ENCODE measurements around the gene NCAM1.
A peak's percentile ranks its signal among the peaks of the same experiment; 100 is the strongest.

The NCAM1 gene

DNA sequence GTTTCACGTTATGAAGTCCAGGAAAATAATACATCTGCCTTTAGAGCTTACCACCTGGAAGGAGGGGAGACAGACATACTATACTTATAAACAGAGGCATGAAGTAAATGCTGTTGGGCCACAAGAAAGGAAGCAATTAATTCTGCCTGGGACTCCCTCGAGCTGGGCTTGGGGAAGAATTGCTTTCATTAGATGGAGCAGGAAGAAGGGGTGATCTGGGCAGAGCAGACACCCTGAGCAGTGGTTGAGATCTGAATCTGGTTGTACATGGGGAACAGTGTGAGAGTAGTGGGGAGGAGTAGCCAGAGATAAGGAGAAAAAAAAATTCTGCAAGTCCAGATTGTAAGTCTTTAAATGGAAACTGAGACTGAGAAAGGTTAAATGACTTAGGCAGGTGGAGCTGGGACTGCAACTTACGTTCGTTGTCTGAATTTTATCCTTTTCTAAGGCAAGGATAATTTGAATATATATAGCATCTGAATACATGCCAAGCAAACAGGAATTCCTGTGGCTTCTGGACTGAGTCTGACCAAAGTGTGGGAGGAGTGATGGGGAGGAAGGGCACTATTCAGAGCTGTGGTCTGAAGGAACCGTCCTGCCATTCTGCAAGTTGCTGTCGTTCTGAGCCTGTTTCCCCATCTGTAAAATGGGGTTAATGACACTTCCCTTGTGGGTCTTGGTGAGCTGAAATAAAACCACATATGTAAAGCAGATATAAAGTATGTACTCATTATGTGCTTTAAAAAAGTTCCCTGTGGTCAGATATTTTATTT is 7.9 kb downstream of the NCAM1 start:
- DNase-seq: no peak

GRCh38 chr11:112971195-112971594 is 10.0 kb downstream of the NCAM1 start:
- no peak for DNase-seq

DNA sequence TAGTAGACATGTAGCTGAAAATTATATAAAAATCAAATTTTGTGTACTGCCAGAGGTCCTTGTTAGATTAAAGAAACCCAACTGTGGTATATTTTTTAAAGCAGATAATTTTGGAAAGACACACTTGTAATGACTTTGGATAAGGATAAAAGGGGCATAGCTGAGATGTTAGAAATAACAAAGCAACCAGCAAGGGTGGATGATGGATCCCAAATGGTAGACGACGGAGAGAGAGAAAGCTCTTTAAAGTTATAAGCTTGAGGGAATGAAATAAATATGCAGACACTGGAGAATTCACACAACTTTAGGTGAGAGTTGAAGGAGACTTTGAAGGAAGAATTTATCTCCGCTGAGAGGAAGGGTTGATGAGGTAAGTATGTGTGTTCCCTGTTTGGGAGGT is 10.6 kb downstream of the NCAM1 start:
- DNase-seq: no peak

DNA sequence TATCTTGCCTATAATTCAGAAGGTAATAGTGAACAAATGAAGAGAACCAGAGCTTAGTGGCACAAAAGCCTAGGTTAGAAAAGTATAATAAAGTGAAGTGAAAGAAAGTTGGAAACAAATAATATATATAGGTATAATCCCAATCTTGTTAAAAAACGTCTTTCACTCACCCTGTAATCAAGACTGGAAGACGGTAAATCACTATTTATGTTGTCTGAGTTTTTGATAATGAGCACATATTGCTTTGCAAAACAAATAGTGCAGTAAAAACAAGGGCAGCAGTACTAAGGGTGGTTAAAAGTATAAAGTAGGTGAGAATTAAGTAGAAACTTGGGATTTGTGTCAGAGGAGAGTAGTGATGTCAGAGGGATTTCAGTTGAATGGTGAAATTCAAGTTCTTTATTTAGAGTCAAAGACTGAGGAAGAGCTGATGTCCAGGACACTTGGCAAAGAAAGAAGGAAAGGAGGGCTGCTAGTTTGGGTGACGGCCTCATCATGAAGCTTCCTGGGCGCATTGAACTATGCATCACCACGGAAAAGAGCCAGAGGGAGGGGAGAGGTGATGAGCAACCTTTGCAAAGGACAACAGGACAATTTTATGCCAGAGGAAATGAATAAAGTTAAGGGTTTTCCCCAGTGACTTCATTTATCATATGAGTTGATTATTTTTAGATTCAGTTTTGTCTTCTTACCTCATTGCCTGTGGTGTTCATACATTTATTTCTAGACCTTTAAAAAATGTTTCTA is 11.4 kb downstream of the NCAM1 start:
- DNase-seq: no peak

- DNase-seq: no peak
Observed at GRCh38 chr11:112975051-112975450, 13.8 kb downstream of the NCAM1 start.

DNA sequence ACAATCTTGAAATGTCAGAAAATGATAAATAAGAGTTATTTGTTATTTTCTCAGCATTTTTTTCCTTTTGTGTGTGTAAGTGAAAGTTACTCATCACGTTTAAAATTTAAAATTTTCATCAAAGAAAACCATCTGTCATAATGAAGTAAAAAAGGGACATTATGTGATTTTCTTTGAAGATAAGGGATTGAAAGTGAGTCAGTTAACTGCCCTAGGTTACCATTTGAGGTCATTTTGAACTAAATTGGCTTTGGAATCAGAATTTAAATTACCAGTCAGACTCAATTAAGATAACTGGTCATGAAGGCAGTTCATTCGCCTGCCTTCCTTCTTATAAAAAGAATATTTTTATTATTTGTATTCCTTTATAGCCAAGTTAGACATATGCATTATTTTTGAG is 14.3 kb downstream of the NCAM1 start:
- no peak for DNase-seq

- DNase-seq: no peak
Observed at GRCh38 chr11:112977755-112978154, 16.5 kb downstream of the NCAM1 start.

DNA sequence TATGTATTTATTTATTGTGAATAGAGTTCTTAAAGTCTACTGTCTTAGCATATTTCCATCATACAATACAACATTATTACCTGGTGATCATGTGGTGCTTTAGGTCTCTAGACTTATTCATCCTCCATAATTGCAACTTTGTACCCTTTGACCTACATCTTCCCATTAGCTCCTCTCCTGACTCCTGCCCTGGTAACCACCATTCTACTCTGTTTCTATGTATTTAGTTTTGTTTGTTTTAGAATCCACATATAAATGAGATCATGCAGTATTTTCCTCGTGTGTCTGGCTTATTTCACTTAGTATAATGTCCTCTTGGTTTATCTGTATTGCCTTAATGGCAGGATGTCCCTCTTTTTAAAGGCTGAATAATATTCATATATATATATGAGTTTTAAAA is 22.7 kb downstream of the NCAM1 start:
- peak; percentile 47 for DNase-seq

- no peak for DNase-seq
Observed at GRCh38 chr11:112989198-112989597, 28.0 kb downstream of the NCAM1 start.

DNA sequence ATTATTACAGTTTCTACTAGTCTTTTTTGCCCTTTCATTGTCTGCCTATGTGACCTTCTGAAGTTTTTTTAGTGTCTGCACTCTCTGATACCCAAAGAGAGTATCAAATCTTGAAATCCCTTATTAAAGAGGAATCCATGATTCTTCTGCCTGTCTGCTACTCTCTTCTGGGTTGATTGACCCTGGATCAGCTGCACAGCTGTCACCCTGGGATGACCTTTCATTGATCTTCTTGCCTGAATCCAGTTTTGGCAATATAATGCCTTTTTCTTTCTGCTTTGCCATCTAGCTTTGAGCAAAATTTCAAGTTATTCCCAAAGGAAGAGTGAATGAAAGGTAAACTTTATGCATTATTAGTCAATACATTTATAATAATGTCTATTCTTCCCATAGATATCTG is 32.6 kb downstream of the NCAM1 start:
- no peak for DNase-seq

- no peak for DNase-seq
Observed at GRCh38 chr11:112995423-112996090, 34.3 kb downstream of the NCAM1 start.

- DNase-seq: no peak
Observed at GRCh38 chr11:112996994-112997393, 35.8 kb downstream of the NCAM1 start.

DNA sequence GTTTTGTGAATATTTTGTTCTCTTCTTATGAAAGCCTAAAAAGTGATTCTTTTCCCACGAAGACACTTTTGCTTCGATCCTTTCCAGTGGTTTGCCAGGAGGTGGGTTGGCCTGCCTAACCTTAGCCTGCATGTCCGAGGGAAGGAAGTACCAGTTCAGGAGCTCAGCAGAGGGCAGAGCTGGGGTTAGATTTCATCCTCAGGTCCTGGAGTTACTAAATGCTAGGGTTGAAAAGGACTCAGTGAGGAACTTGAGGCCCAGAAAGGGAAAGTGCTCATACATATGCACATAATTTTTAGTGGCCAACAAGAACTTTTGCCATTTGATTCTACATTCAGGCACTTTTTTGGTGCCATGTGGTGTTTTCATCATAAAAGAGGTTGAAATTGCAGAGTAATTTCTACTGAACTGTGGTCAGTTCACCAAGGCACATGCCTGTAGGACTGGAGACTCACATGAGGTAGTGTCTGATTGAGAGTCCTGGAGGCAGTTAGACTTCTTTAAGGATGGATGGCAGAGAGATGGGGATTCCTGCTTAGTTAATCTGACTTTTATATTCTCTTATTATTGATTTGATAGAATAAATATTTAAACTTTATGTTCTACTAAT is 36.7 kb downstream of the NCAM1 start:
- no peak for DNase-seq

DNA sequence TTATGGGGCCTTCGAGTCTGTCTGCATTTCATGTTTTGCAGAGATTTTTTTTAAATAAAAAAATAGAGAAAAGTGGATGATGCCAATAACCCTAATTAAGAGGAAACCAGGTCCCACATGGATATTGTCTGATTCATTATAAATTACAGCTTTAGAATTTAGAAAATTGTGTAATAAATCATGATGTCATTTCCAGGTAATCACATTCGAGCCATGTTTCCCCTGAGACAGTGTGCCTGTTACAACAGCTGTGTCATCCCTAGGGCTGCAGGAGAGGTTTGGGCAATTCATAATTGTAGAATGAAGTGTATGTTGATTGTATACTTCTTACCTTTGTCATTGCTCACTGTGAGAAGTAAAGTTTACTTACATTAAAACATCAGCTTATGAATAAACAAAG is 38.3 kb downstream of the NCAM1 start:
- DNase-seq: peak; percentile 58

- peak; percentile 97 for DNase-seq
Observed at GRCh38 chr11:113001709-113002108, 40.5 kb downstream of the NCAM1 start.

DNA sequence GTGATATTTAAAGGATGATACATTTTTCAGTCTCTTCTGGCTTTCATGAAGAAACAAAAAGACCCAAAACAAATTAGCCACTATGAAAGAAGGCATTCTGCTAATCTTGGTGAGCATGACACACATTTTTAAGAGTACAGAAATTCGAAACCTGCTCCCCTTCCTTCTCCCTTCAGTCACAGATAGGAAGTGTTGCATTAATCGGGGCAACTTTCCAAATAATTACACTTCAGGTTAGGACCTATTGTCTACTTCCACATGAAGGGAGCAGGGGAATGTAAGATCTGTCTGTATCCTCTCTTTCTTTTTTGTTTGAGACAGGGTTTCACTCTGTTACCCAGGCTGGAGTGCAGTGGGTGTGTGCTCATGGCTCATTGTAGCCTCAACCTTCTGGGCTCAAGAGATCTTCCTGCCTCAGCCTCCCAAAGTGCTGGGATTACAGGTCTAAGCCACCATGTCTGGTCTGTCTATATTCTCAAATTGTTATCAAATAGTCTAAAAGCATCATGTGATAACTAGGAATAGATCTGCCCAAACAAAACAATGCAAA is 45.8 kb downstream of the NCAM1 start:
- peak; percentile 4 for DNase-seq

DNA sequence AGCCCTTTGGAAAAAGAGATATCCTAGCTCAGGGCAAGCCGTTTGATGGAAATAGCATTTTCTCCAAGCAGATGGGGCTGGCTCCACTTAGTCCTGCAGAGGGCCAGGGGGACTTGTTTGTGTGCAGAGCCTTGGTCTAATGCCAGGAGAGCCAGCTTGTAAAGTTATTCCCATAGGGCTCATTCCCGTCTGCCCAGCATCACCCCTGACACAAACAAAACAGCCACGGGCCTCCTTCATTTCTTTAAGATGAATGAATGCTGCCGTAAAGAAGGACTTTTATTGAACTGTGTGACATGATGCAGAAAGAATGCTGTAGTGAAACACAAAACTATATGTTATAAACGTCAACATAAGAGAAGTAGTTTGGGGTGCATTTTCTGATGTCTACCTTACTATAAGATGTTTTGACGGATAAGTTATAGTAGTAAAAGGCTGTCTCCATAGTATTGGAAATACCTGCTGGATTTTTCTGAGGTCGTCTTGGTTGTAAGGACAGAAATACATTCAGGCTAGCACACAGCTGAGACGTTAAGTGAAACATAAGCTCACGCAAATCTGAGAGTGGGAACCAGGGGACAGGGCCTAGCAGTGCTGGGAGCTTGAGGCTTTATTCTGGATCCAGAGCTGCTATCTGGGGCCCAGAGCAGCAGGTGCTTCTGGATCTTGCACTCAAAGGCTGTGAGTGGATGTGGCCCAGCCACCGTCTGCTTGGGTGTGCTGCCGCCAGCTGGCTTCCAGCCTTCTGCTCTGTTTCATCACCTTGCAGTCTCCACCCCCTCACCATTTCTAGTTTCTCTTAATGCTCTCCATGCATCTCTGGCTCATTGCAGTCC is 53.3 kb downstream of the NCAM1 start:
- DNase-seq: peak; percentile 86

GRCh38 chr11:113015098-113015455 is 53.9 kb downstream of the NCAM1 start:
- DNase-seq: no peak

DNA sequence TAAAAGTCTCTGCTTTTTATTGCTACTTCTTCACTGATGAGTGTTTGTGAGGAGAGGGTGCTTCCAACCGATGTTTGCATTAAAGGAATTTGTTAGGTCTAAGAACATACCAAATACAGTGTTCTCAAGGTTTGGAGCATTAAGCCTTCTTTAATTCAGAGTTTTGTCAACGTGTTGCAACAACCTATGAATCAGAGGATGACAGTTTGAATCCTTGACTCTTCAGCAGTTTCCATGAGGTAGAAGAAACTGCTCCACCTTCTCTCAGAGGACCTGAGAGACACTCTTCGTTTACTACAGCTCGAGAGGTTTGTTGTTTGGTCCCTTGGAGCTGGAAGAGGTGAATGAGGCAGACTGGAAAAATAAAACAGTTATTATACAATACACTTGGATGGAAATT is 55.7 kb downstream of the NCAM1 start:
- DNase-seq: no peak

DNA sequence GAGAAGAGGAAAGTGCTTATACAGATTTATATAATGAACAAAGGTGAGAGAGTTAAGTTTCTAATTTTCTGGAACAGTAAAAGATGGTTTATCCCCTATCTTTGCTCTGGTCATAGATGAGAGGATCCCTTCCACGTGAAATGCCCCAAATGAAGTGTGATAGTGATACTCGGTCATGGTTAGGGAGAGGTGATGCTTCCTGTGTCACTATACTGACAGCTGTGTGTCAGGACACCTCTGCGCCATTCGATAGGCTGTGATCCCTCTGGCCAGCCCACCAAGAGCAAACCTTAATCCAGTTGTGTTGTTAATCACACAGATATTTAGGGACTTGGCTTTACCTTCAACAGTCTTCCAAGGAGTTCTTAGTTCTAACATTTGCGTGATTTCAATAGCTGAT is 57.7 kb downstream of the NCAM1 start:
- no peak for DNase-seq

DNA sequence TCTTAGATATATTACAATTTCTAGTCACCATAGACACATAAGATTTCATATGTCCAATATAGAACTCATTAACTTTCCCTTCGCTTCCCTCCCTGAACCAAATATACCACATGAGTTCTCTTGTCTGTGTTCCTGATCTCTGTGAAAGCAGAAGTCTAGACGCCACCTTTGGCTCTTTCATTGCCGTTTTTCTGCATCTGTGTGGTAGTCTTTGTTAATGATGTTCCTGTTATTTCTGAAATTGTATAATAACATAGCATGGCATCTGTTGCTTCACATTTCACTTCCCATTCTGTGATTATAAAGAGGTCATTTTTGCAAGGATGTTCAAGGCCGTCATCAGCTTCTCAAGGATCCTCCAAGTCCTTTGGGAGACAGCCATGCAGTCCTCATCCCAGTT is 58.5 kb downstream of the NCAM1 start:
- no peak for DNase-seq

DNA sequence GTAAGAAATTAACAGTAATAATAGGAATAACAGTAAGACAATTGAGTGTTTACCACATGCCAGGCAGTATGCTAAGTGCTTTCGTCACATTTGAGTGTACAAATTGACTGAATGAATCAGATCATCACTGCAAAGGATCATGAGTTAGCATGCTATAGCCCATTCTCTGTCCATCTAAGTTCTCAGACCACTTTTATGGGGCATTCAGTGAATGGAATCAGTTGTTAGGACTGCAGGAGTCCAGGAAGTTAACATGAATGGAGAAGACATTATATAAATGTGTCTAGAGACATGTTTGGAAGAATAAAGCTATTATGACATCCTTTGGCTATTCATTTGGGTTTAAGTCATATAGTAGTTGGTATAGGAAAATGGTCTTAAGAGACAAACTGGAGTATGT is 59.9 kb downstream of the NCAM1 start:
- DNase-seq: no peak
